GM19372 (cell line): ENCODE data around the gene CYBA.

ENCODE experiments used
- ATAC-seq: cut with Tn5 transposase; IDR thresholded peaks from one replicate; pipeline ENCODE4 v1.9.1; 2021; ENCODE audit warnings: mild to moderate bottlenecking, low read depth, moderate library complexity; ENCODE audit not compliant: unreplicated experiment

Gene CYBA

DNA sequence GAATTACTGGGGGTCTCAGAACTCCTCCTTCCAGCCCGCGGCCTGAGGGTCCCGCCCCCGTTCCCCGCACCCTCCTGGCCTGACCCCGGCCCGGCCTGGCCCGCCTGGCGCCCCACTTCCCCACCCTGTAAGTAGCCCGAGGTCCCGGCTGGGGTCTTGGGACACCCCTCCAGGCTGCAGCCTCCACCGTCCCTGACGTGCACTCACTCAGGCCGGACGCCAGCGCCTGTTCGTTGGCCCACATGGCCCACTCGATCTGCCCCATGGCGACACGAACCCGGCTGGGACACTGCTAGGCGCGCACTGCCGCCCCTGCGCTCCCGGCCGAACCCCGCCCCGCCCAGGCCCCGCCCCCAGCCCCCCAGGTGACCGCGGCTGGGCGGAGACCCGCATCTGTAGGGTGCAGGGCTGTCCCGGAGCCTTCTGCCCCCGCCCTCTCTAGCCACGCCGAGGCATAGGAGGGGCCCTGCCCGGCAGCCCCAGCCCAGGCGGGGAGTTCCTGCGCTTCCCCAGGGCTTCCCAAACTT, at the start of gene CYBA:
Gene CYBA, minus strand, starts transcription at position 305 of the 527 bp plus-strand sequence. Its CDS starts 40 bp downstream, at position 265.
- peak; percentile 77 for ATAC-seq

DNA sequence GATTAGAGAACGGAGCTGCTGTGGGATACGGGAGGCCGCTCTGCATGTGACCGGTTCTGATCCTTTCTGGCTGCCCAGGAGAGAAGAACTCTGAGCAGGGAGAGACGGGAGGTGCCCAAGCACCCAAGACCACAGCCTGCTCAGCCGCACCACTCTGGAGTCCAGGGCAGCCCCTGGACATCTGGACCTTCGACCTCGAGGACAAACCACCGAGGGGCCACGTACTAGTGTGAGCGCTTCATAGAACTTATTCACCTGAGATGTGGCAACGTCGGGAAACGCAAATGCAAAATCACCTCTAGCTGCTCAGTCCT, 49.4 kb upstream of the CYBA start:
- ATAC-seq = no peak

DNA sequence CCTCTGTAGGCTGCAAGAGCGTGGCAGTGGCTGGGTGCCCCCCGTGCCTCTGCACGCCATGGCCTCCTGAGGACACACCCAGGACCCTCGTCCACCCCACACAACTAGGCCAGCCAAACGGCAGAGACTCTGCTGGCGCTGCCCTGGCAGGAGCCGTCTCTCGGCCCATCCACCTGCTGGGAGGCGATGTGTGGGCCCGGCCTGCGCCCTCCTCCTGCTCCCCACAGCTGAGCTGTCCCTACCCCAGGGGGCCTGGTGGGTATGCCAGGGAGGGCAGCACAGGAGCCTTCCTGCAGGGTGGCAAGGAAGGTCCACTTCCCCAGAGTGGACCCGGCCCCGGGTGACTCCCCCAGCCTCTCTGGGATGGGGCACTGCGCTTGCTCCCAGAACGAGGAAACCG, 48.3 kb upstream of the CYBA start:
- ATAC-seq = no peak

DNA sequence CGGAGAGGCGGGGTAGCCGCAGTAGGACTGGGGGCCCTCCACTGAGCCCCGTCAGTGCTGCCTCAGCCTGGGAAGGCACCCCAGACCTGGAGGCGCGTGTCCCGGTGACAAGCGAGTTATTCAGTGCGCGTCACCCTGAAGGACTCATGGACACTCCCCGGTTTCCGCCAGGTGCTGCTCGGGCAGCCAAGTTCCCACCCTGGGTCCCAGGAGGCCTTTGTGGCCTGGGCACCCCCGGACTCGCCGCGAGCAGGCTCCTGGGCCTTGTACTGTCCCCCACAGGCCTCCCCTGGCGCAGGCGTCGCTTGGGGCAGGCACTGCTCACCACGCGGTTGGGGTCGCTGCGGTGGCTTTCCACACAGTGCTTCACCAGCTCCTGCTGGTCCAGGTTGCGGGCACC, 47.8 kb upstream of the CYBA start:
- ATAC-seq = no peak

DNA sequence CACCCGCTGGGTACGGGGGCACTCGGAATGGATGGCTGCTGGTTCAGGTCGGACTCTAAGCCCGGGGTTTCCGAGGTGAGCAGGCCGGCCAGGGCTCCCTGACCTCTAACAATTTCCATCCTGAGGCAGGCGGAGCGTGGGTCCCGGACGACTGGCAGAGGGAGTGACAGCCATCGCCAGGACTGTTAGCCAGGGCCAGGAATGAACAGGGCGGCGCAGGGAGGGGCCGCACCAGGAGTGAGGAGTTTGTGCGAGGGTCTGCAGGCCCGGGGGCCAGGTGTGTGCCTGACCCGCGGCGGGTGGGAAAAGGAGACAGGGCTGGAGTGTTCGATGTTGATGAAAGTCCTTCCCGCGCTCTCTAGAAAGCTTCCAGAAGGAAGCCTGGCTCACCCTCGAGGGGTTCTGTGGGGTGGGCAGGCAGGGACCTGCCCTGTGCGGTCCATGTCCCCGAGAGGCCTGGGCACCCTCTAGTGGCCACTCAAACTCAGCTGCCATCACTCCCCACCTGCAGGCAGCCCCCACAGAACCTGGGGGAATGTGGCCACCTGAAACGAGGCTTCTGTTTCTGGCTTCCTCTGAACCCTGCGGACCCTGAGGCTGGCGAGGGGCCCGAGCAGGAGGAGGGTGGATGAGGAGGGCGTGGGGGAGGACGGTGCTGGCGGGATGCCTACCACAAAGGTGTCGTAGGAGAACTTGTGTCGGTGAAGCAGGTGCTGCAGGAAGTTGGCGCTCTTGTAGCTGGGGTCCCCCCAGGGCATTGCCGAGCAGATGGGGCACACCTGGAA, 47.2 kb upstream of the CYBA start:
- no peak for ATAC-seq

DNA sequence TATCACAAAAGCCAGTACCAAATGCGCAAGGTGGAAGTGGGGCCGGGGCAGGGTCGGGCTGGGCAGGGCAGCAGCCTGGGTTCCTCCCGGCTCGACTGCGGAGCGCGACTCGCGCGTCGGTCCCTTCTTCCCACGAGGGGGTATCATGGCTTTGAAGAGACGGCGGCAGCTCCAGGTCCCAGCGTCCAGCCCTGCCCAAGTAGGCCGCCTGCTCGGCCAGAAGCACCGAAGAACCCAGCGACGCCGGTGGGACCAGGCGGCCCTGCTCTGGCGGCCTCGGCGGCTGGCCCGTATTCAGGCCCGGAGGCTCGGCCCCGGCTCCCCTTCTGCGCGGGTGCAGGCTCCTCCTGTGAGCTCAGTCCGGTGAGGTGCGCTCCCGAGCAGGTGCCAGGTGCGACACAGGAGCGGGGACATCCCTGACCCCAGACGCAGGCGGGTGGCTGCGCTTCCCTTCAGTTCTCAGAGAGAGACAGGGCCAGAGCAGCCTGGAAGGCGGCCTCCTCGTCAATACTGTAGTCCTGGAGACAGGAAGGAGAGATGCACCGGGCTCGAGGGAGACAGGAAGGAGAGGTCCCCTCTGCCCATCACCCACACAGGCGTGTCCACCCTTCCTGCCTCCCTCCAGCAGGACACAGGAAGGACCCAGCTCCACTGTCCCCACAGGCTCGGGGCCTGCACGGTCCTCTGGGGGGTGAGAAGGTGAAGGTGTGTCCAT, 46.4 kb upstream of the CYBA start:
- no peak for ATAC-seq

DNA sequence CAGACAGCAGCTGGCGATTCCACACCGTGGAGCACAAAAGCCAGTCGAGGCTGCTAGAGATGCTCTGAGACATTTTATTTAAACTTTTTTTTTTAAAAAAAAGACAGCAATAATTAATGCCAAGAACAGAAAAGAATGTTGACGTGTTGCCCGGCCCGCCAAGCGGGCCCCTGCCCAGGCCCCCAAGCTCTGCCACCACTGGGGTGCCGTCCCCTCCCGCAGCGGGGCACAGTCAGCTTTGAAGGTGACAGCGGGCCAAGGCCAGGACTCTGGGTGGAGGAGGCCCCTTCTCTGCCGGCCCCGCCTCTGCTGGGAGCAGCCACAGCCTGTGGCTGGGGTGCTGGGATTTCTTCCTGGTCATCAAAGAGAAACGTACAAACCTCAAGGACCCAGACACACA, 45.6 kb upstream of the CYBA start:
- ATAC-seq = no peak

DNA sequence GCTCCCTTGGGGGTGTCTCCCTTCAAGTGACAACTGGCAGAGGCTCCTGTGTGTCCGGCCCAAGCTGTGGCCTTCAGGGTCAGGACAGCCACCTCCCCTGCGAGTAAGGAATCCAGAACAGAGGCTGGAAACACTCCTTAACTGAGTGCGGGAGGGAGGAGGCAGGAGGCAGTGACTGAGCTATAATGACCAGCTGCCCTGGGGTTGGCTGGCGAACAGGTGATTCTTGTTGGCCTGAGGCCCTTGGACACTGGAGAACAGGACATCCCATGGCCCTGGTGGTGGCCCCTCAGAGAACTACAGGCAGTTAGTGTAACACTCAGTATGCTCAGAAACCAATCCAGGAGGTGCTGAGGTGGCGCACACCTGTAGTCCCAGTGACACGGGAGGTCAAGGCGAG, 44.9 kb upstream of the CYBA start:
- ATAC-seq = no peak

DNA sequence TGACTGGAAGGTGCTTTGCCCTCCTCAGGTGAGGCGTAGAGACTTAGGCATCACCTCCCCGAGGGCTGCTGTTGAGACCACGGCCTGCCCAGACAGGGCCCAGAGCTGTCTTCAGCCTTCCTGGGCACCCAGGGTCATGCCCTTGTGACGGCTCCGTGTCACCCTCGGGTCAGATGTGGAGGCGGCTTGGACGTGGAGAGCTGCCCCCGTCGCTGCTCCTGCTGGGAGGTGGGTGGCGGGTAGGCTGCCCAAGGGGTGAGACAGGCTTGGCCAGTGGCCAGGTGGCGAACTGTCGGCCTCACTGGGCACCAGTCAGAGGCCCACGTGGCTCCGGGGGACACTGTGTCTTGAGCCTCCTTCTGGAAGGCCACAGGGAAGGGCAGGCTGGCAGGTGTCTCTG, 44.4 kb upstream of the CYBA start:
- ATAC-seq = no peak

DNA sequence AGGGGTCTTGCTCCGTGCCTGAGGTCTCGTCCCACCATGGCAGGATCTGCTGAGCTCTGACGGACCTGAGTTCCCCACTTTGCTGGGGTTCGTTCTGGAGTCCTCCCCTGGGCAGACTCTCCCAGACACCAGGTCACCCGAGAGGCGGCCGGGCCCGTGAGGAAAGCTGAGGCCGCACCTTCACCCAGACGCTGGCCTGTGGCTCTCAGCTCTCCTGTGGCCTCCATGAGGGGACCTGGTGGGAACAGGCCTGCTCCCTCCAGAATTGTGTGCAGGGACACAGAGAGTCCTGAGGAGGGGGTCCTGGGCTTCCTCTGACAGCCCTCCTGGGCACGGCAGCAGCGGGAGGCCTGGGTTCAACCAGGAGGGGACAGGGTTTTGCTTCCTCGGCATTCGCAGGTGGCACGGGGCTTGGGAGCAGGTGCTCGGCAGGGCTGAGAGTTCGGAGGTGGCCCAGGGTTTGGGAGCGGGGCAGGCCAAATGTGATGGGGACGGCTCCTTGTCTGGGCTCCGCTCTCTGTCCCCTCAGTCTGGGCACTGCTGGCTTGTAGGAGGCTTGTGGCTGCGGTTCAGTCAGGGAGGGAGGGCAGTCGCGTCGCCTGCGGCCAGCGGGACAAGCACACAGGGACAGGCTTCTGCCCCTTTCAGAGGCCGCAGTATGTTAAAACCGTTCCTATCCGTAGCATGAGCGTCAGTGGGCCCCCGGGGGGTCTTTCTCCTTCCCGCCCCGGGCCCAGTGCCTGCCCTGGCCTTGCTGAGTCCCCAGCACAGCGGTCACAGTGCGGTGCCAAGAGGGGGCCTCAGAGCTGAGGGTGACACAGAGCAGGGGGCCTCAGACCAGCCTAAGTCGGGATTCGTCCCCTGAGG, 43.6 kb upstream of the CYBA start:
- no peak for ATAC-seq

DNA sequence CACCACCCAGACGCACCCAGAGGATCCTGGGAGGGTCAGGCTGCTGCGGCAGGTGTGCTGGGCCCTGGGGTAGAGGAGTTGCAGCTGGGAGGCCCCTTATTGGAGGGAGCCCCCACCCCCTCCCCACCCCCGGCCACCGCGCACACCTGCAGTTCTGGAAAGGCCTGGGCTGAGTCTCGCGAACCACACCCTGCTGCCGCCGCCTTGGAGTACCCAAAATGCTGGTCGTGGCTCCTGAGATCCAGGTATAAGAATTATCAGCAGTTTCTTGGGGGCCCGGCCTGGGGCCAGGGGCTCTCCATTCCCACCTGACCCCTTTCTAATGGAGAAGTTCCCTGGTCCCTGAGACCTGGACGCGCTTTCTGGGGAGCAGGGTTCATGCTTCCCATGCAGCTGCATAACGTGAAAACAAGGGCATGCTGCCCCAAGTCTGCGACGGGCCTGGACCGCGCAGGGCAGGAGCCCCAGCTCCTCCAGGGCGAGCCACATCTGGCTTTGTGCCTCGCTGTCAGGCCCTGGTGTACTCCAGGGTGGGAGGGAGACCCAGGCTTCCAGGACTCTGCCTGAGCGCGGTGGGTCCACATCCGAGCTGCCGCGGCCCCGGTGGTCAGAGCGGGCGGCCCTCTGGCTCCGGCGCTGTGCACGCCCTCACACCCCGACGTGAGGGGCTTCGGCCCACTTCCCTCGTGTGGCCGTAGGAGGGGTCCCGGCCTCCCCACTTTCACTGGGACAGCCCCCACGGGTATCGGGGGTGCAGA, 42.7 kb upstream of the CYBA start:
- no peak for ATAC-seq

DNA sequence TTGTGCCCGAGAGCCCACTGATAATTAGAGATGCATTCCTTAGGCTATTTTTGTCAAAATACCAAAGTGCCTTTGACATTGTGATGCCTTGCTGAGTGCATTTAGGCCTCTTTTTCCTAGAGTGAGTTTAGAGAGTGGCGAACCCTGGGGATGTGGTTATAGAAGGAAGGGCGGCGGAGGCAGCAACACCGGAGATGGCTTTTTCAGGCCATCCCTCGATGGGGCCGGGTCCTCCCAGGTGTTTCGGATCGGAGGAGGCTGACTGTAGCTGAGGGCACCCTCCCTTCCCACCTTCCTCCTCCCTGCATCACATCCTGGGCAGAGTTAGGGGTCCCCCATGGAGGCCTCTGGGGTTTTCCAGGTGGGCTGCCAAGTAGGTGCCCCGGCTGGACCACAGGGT, 42.0 kb upstream of the CYBA start:
- ATAC-seq = no peak

DNA sequence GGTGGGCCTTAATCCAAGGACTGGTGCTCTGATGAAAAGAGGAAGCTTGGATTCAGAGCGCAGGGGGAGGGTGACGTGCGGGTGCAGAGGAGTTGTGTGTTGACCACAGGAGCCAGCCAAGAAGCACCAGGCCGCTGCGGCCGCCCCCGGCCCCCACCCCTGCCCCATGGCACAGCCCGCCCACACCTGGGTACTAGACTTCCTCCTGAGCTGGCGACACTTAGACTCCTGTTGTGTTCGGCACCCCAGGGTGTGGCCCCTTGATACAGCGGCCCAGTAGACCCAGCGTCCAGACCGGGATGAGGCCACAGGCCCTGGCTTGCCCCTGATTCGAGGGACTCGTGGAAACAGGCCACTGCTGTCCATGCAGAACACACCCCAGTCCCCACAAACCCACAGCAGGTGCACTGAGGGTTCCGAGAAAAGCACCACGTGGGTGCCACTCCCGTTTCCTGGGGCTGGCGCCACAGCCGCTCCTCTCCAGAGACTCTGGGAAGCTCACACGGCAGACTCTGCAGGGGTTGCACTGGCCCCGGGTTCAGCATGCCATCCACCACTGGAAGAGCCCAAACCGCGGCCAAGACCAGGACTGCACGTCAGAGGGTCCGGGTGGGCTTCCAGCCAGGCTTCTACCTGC, 41.2 kb upstream of the CYBA start:
- no peak for ATAC-seq

DNA sequence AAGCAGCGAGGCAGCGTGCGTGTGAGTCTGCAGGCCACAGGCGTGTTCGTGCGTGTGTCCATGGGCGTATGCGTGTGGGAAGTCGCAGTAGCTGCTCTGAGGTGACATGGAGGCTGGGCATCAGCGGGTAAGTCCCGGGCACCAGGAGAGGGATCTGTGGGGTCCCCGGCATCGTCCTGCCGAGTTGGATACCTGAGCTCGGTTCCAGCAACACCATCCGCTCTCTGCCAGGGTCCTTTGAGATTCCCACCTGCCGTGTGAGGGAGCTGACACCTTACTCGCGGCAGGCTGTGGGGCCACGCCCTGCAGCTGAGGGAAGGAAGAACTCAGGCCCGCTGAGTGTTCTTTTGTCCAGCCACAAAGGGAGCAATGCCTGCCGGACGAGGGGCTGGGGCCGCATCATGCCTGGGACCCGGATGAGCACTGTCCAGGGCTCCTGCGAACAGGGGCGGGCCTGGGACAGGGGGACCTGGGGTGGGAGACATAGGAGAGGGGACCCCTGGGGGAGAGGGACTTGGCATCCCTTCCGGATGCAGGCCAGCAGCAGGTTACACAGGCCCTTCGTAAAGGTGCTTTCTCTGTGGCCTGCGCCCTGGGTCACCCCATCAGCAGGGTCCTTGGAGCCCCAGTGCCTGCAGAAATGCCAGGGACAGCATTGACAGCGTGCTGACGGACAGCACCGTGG, 40.4 kb upstream of the CYBA start:
- no peak for ATAC-seq

DNA sequence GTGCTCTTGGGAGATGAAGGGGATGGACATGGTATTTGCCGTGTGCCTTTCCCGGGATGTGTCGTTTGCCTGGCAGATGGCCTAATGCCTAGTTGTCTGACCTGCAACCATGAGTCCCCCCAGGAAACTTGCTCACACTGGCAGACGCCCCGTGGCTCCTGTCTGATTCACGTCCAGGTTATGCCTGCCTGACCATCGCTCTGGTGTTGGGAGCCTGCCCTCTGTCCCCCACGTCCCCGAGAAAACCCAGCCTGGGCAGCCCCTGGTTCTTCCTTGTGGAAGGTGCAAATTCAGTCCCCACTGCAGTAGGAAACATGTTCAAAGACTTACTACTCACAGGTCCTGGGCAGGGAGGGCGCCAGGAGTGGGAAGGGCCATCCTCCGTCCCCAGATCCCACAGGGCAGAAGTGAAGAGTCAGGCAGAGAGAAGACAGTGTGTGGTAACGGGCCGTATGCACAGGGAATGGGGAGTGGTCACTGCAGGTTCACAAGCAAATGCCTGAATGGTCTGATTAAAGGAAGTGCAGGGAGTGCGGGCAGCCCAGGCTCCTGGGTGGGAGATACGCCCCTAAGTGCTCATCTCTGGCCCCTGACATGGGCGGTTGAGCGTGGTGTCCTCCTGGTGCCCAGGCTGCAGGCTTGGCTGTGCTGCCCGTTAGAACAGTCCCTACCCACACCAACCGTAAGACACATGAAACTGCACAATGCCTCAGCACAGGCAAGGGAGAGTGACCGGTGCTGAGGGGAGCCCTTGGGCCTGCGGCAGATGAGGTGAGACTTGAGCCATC, 39.7 kb upstream of the CYBA start:
- no peak for ATAC-seq

DNA sequence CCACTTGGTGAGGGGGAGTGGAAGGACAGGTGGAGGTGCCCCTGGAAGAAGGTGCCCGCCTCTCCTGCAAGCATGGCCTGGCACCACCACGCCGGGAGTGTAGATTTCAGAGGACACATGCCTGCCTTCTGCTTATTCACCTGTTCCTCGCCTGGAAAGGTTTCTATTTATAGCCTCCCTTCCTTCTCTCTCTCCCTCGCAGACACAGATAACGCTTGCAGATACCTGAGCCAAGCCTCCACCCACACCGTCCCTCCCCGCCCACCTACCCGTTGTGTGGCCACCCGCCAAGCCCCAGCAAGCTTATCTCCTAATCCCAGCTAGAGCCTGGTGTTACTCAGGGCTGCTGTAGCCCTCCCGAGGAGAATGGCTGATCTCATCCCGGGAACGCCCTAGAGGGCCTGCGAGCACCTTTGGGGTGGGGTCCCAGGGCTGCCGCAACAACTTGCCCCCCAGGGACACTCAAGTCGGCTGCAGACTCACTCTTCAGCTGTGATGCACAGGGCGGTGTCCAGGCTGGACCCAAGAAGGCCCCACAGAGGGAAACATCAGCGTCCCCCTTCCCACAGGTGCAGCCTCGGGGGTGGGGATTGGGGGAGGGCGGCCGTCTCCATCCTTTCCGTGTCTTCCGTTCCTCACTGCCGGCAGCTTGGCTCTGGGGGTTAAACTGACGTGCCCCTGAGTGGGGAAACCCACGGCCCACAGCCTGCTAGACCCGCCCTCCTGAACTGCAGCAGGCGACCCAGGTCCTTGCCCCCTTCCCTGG, 37.3 kb upstream of the CYBA start:
- ATAC-seq = no peak

DNA sequence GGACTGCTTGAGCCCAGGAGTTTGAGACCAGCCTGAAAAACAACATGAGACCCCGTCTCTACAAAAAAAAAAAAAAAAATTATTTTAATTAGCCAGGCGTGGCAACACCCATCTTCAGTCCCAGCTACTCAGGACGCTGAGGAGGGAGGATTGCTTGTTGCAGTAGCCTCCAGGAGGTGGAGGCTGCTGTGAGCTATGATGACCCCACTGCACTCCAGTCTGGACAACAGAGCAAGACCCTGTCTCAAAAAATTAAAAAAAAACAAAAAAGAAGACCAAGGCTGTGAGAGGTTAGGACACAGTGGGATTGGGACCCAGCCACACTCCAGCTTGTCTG, 36.8 kb upstream of the CYBA start:
- ATAC-seq = no peak

DNA sequence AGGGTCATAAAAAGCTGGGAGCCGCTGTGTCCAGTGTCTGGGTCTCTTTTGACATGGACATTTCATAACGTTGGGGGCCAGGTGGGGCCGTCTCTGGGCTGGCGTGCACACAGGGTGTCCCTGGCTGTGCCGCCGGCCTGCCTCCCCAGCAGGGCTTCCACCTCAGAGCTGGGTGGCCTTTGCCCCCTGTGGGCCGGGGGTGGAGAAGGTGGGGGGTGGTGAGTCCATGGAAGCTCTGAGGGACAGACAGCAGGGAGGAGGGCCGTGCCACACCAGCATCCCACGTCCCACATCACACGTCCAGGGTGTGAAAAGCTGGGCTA, 36.4 kb upstream of the CYBA start:
- ATAC-seq = no peak
